HG02571 (cell line): ENCODE data around the gene ANO5.
"Not testable (repeated sequence)": the region's sequence is repeated elsewhere in the genome, so short reads cannot be mapped to it uniquely, and the experiment has no call there.

ENCODE experiments used
- ATAC-seq: cut with Tn5 transposase; IDR thresholded peaks from one replicate; pipeline ENCODE4 v1.9.1; 2021; ENCODE audit warnings: mild to moderate bottlenecking, moderate library complexity; ENCODE audit not compliant: unreplicated experiment

ANO5 gene

DNA sequence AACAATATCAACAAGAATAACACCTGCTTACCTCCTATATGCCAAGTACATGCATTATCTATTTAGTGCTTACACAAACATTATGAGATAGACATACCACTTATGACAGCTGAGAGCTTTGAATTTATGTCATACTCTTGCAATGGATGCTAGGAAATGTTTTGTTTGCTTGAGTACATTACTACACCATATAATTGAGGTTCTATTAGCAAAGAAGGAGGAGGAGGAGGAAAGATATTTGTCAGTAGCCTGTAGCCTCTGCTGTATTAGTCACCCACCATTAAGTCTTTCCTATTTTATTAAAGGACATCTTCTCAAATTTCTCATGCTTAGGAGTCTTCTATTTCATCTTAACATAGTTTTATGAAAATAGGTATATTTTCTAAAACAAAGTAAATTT, 6.4 kb downstream of the ANO5 start:
- no peak for ATAC-seq

DNA sequence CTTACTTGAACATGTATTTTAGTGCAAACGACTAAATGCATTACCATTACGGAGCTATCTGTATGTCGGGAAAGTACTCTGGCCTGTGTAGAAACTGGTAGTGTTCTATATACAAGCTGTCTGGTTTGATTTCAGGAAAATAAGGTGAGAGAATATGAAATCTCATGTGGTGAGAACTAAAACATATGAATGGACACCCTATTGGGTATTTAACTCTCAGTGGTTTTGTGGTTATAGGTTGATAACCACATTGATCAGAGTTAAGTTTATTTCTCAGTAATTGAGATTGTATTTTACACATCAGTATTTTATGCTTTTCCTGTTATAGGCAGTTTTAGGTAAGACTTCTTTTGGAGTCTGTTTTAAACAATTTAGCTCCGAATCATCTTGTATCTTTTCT, 10.4 kb downstream of the ANO5 start:
- no peak for ATAC-seq

DNA sequence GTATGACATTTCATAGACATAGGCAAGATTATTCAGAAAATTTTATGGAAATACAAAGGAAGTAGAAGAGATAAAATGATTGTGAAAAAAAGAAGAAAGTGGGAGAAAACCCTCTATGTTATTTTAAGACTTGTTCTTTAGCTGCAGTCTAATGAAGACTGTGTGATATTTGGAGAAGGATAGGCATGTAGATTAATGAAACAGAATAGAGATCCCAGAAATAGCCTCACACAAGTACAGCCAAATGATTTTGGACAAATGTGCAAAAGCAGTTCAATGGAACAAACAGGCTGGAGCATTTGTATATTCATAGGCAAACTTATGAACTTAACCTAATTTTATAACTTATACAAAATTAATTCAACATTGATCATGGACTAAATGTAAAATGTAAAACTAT, 14.3 kb downstream of the ANO5 start:
- ATAC-seq = no peak

DNA sequence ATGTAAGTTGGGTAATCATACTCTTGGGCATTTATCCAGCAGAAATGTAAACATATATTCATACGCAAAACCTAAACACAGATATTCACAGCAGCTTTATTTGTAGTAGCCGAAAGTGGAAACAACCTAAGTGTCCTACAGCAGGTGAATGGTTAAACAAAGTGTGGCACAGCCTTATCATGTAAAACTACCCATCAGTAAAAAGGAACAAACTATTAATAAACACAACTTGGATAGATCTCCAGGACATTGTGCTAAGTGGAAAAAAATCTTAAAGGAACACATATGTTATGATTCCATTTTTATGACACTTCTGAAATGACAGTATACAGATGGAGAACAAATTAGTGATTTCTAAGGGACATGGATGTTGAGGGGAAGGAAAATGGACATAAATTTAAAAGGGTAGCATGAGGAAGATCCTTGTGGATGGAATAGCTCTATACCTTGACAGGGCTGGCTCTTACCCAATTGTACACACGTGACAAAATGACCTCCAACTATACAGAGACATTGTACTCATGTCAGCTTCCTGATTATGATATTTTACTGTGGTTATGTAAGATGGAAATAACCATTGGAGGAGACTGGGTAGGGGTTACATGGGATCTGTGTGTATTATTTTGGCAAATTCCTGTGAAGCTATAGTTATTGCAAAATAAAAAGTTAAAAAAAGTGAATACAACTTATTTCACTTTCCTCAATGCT, 15.4 kb downstream of the ANO5 start:
- no peak for ATAC-seq

DNA sequence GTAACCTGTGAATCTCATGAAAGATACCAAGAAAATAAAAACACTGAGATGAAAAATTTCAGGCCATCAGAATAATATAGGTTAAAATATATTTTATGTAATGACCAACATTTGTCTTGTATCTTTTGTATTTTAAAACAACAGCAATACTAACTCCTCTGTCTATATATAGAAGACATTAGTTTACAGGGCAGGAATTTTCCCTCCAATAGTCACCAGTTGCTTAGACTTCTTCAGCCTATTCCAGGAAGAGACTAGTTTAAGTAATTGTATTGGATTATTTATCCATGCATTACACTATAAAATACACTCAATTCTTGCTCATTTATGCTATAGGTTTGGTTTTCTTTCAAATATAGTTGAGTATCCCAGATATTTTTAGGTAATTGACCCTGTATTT, 24.1 kb downstream of the ANO5 start:
- ATAC-seq = no peak

DNA sequence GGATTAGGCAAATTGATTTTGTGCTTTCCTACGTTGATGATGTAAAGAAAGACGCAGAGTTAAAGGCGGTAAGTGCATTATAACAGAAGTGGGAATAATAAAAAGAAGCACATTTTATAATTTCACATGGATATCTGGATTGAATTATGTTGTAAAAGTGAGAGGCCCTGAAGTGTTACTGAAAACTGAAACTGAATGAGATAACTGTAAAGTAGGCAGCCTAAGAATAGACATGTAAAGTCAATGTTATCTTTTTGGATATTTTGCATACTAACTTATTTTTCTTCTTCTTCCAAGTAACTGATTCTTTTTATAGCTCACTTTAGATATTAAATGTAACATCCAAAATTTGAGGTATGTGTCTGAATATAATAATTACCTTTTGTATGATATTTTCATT, 28.3 kb downstream of the ANO5 start:
- no peak for ATAC-seq

DNA sequence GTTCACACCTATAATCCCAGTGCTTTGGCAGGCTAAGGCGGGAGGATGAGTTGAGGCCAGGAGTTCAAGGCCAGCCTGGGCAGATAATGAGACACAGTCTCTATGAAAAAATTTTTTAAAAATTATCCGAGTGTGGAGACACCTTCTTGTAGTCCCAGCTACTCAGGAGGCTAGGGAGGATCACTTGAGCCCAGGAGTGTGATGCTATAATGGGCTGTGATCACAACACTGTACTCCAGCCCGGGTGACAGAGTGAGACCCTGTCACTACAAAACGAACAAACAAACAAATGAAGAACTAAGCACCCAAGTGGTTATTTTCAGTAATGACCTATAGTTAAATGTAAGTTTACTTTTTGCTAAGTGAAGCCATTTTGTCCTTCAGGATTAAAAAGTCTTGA, 32.3 kb downstream of the ANO5 start:
- ATAC-seq = no peak

DNA sequence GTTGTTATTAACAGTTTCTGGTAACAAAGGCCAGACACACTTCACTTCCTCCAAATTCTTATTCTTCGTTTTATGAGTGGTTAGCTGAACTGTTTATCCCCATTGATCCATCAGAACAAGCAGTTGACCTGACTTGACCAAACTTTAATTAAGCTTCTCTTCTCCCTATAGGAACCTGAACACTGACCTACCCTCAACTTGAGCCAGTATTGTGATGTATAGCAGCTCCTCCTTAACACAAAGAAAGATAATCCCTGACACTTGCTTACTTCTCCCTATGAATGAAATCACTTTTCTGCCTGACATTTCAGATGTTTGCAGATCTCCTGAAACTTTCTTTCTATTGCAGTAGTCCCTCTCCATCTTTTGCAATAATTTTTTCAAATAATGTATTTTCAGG, 41.9 kb downstream of the ANO5 start:
- ATAC-seq = no peak

DNA sequence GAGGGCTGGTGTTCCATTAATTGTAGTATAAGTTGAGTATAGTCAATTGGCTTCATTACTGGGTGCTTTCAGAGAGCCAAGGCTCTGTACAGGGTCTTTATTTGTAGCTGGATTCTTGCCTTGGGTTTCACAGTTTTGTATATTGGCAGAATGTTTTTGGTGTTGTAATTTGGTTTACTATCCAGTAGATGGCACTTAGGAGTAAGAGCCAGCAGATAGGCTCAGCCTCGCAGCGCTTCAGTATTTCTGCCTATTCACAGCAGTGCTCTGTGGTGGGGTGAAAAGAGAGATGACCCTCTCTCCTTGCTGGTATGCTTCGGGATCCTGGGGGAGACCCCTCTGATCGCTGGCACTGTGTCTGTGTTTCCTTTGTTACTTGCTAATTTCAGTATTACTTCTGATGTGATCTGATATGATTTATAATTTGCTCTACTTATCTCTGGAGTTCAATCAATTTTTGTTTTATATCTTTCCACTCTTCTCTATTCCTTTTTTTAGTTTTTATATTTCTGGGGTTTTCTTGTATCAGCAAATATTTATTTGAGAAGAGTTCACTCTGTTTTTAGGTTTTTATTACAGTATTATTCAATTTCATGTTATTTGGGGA, 52.2 kb downstream of the ANO5 start:
- ATAC-seq = peak; percentile 90

DNA sequence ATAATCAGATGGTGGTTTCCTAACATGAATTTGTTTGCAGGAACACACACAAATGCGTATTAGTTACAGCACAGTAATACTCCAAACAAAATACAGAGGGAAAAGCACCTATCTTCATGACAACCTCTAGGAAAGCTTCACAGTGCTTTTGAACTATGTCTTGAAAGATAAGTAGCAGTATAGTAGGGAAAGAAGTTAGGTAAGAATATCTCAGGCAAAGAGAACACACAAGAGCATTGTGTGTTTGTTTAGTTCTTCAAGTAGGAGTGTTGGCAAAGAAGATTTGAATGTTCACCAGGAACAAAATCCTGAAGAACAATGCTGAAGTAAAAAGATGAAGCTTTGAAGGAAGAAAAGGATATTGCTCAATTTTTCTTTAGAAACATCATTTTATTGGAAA, 54.1 kb downstream of the ANO5 start:
- ATAC-seq = no peak

DNA sequence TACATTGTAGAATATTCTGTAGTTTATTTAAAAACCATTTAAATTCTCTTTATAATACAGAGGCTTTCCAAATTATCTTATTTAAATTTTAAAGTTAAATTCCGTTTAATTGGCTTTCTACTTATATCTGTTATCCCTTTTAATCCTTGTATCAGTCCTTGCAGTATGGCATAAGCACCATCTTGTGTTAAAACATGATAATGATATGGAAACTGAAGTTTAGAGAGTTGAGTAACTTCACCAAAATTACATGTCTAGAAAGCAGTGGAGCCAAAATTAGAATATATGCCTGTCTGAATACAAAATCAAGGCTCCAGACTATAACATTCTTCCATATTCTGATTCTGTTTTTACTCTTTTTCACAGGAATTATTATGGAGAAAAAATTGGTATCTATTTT, 57.0 kb downstream of the ANO5 start:
- no peak for ATAC-seq

DNA sequence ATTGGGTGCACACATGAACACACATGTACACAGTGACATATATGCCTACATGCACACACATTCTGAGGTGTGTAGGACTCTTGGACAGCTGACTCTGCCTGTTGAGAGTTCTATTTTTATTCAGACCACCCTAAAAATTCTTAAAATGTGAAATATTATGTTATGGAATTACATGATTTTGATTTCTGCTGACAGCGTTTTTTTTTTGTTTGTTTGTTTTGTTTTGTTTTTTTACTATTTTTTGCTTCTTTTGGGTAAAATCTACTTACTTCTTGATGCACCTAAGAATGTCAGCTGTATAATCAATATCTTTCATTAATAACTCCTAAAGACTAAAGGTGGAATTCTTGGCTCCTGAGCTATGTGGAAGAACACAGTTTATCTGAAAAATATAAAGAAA, 64.0 kb downstream of the ANO5 start:
- no peak for ATAC-seq

DNA sequence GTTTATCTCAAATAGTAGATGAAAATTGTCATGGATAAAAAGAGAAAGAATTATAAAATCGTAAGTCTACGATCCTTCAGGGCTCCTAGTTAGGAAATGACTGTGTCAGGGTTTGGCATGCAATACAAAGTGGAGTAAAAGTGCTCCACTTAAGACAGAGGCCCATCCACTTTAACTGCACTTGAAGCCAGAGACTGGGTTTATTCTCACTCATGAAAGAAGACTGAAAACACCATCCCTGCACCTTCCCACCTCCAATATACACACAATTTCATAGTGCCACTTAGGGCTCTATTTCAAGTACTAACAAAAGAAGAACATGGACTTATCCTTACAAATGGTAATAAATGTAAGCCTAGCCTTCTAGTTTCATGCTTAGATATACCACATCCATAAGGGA, 70.7 kb downstream of the ANO5 start:
- ATAC-seq = no peak

DNA sequence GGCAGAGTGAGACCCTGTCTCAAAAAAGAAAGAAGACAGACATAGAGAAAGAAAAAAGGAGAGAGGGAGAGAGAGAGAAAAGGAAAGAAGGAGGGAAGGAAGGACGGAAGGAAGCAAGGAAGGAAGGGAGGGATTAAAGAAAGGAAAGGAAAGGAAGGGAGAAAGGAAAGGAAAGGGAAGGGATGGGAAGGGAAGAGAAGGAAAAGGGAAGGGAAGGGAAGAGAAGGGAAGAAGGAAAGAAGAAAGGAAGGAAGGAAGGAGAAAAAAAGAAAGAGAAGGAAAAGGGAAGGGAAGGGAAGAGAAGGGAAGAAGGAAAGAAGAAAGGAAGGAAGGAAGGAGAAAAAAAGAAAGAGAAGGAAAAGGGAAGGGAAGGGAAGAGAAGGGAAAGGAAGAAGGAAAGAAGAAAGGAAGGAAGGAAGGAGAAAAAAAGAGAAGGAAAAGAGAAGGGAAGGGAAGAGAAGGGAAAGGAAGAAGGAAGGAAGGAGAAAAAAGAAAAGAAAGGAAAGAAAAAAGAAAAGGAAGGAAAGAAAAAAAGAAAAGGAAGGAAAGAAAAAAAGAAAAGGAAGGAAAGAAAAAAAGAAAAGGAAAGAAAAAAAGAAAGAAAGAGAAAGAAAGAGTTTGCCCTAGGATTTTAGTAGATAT, 76.2 kb downstream of the ANO5 start:
- ATAC-seq = not testable (repeated sequence)

DNA sequence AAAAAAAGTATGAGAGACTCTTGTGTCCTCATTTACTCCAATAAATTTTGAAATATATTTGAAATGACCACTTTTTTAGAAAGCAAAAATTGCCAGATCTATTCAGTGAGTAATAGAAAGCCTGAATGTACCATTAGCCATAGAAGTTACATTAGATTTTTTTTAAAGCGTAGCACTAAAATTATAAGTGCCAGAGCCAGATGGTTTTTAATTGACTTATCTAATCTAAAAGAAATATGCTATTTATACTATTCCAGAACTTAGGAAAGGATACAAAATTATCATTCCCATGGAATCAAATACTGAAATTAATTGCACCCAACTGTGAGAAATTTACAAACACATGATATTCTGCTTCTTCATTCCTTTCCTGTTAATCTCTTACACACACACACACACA, 80.9 kb downstream of the ANO5 start:
- ATAC-seq = no peak

DNA sequence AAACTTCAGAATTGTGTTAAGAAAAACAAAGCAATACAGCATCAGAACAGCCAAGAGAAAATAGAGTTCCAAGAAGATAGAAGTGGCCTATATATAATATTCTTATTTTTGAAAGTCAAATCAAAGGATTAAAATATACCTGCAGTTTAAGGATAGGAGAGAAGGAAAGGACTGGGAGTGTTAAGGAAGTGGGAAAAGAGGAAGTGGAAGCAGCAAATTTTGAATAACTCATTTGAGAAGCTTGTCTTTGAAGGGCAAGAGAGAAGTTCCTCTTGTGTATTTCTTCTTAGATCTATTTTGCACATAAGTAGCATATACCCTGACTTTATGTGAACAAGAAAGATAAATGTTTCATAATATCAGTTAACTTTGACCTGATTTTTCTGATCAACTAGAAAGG, 82.7 kb downstream of the ANO5 start:
- ATAC-seq = no peak

DNA sequence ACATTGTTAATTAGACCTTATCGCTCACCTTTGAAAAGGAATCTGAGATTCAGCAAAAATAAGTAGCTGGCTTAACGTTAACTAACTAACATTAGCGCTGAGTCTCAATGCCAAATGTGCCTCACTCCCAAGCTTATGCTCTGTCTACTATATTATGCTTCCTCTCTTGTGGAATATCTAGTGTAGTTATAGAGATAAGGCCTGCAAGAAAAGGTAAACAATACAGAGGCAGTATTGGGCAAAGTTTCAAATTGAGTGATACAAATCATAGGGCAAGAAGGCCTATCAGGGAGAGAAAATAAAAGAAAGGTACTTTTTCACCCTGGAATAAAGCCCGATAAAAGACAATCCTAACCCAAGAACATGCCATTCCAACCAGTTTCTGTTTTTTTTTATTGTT, 83.7 kb downstream of the ANO5 start:
- ATAC-seq = no peak

DNA sequence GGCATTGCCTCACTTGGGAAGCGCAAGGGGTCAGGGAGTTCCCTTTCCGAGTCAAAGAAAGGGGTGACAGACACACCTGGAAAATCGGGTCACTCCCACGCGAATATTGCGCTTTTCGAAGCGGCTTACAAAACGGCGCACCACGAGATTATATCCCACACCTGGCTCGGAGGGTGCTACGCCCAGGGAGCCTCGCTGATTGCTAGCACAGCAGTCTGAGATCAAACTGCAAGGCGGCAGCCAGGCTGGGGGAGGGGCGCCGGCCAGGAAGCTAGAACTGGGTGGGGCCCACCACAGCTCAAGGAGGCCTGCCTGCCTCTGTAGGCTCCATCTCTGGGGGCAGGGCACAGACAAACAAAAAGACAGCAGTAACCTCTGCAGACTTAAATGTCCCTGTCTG, 92.1 kb downstream of the ANO5 start:
- ATAC-seq = not testable (repeated sequence)

DNA sequence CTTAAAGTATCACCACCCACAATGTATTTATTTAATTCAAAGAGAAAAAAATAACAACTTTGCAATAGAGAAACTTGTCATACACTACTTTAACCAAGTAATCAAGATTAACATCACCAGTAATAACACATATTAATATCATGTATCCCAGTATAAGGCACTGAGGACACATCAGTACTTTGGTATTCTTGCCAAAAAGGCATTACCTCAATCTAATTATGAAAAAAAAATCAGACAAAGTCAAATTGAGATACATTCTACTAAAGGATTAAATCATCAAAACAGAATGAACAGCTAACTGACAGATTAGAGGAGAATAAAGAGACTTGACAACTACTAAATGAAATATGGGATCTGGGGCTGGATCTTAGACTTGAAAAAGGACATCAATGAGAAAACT, 109.5 kb downstream of the ANO5 start:
- no peak for ATAC-seq

DNA sequence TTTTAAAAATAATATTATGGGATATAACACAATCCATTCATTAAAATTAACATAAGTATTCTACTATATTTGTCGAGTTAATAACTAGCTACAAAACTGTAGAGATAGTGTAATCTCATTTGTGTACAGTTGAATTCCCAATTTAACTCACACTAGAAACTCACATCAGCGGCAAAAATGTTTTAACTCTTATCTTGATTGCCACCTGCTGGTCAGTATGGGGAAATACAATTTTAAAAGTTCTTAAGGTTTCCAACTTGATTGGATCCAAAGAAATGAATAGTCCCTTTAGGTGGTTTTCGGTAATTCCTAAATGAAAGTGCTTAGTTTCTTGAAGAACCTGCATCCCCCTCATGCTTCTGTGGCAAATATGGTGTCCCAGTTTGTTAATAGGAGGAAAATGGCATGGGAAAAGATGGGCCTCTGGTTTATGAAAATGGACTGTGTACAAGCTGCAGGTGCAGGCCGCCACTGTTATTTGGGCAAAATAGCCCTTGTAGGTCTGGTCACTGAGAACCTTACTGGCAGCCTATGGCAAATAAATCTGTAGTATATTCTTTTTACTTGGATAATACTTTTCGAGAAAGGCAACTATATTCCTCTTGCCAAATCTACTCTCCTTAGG, 111.6 kb downstream of the ANO5 start:
- no peak for ATAC-seq

DNA sequence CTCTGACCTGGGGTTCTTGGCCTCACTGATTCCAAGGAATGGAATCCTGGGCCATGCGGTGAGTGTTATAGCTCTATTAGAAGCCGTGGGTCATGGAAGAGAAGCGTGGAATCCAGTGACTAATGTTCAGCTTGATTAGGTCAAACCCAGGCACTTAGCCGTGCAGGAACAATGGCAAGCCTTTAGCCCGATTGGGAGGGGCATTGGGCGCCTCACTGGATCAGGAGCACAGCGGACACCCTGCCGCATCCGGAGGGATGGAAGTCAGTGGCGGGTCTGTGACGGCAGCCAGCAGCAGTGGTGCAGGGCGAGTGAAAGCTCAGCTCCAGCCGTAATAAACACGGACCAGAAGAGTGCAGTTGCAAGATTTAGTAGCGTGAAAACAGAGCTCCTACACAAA, 124.8 kb downstream of the ANO5 start:
- ATAC-seq = no peak

DNA sequence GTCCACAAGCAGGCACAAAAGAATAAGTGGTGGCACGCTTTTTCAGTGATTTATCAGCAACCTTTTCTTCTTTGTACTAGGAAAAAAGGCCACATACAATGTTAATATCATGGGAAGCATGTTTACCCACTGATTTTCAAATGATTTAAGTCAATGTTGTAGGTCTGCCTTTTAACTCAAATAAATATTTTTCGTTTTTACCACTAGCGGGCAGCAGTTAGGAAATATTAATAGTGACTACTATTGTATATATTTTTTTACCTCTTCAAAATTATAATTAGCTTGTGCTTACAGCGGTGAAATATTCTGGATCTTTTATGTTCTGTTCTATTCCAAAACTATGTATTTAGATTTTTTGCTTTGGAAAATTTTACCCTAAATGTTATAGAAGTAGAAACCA, 138.9 kb downstream of the ANO5 start:
- no peak for ATAC-seq
